ENCODE data around the gene TOMM34.

Gene TOMM34

DNA sequence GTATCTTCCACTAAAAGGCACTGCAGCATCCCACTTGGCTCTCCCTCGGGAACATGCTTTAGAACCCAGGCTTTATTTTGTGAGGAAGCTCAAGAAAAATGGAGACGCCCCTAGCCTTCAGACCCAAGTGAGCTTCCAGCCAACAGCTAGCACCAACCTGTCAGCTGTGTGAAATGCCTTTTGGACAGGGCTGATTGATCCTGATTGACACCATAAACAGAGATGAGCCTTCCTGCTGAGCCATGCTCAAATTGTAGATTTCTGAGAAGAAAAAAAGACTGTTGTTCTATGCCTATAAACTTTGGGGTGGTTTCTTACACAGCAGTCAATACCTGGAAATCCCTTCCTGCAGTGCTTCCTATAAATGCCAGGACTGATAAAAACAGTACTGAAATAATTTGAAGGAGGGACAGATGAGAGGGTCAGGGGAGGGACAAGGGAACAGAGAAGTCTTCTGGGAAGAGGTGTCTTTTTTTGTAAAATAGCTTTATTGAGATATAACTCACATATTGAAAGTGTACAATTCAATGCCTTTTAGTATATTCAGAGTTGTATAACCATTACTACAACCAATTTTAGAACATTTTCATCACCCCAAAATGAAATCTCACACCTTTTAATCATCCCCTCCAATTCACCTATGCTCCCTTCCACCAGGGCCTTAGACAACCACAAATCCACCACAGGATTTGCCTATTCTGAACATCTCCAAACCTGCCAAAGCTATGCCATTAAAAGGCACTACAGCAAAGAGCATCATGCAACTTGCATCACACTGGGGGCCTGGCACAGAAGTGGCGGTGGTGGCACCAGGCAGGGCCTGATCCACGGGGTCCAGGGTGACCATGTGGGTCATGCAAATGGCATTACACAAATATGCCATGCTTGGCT lies 3.4 kb upstream of the TOMM34 start:
- no peak for DNase-seq (ENCODE audit: low spot score)

DNA sequence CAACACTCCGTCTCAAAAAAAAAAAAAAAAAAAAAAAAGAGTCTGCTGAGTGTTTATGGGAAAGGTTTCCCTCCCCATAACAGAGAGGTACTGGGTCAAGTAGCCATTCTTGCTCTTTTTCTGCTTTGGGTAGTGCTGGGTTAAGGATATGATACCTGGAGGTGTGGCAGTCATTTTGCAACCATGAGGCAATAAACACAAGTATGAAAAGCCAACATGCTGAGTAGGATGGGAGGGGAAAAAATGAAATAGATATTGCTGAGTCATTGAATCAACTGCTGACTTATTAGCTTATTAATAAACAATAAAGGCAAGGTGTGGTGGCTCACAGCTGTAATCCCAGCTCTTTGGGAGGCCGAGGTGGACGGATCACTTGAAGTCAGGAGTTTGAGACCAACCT lies 2.3 kb upstream of the TOMM34 start:
- DNase-seq (ENCODE audit: low spot score) = no peak

DNA sequence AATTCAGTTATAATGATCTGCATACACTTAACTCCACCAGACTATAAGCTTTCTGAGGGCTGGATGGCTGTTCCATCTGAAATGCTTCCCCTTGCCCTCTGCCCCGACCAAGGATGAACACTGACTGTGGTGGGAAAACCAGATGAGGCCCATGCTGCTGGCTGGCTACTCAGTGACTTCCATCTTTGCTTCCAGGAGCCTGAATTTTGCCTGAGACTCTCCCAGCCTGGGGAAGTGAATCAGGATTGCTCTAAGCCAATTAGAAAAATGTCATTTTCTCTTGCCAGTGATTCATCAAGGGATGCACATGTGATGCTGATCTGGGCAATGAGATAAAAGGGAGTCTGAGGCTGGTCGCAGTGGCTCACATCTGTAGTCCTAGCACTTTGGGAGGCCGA lies 1.7 kb upstream of the TOMM34 start:
- peak; percentile 77 for DNase-seq (ENCODE audit: low spot score)

DNA sequence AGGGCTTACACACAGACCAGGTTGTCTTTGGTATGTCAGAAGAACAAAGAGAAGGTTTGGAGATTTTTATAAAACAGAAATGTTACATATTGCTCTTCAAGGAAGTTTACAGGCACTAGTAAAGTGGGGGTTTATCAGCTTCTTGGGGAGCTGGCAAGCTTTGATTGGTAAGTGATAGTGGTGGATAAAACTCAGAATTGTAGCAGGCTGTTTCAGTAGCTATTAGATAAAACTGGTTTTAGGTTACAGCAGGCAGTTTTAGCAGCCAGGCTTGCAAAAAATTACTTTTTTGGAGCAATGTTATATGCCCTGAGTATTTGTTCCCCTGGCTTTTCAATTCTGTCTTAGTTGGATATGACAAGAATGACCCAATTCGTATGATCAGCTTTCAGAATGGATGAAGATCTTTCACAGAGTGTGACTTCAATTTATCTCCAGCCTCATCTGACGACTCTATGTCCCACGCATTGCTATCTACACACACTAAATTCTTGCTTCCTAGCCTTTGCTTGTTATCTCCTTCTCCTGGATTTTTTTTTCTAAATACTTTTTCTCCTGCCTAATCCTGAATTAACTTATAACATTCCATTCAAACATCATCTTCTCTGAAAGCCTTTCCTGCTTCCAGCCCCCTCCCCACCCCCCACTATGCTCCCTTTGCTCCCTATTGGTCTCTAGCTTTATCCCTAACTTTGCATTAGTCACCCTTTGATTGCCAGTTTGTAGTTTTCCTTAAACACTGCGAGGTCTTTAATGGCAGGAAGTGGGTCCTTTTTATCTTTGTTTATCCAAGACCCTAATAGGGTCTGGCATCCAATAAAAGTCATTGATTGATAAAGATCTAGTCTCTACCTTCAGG lies 1.0 kb upstream of the TOMM34 start:
- DNase-seq (ENCODE audit: low spot score) = no peak

DNA sequence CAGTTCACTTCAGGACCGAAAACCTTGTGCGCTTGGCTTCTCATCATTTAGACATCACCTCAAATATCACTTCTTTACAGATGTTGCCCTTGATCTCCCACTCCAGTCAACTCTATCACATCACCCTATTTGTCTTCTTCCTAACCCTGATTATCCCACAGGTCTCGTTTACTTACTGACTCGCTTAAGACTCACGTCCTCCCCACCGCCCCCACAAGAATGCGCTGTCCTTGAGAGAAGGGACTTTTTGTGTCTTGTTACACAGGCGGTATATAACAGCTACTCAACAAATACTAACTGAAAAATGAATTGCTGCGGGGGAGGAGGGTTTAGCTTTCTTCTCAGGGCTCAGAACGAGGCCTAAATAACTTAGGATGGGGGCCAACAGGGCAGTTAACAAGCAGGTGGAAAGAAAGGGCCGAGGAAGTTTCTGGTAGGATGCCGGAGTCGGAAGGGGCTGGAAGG lies 527 bp downstream of the TOMM34 start:
- DNase-seq (ENCODE audit: low spot score) = peak; percentile 77

DNA sequence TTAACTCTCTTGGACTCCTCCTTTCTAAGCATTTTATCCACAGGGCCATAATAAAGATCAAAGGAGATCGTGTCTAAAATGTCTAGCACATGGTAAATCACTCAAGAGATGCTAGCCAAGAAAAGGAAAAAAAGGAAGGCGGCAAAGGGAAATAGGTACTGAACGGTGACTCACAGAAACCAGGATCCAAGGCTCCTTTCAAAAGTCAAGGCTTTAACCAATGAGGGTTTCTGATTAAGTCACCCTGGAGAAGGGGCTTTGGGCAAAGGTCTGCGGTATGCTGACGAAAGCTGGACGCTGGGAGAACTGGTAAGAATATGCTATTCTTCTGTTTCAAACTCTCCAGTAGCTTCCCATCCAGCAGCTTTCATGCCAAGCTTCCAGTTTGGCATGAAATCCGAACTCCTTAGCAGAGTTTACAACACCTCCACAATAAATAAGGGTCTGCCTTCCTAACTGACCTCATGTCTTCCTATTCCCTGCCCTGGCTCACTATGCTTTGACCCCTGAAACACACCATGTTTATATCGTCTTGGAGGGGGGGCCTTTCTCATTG lies 1.0 kb downstream of the TOMM34 start:
- DNase-seq (ENCODE audit: low spot score) = no peak

DNA sequence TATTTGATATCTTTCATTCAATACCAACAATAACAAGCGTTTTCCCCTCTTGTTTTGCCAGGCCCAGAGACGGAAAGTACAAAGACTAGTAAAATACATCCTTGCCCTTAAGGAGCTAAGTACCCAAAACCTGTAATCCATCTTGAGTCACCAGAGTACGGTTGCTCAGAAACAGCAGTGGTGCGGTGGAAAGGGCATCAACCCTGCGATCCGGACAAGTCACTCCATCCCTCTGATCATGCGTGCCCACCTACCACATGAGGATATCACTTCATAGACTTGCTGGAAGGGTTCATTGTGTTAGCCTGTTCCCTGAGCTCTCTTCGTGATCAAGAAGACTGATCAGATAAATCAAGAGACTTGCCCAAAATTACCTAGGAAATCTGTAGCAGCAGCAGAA lies 1.9 kb downstream of the TOMM34 start:
- DNase-seq (ENCODE audit: low spot score) = no peak

DNA sequence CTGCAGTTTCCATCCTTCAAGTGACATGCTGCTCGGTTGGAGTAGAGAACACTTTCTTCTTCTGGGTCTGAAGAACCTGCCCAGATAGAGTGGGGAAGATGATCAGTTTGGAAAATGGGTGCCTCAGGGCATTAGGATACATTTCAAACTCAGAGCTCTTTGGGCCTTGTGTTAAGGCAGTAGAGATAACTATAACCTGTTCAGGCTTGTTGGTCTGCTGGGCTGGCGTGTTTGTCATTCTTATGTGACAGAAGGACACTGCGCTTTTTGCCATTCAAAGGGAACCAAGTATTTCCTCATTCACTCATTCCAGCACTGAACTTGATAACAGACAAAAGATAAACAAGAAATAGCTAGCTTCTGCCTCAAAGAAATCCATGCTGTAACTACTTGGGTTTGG lies 3.8 kb downstream of the TOMM34 start:
- no peak for DNase-seq (ENCODE audit: low spot score)

DNA sequence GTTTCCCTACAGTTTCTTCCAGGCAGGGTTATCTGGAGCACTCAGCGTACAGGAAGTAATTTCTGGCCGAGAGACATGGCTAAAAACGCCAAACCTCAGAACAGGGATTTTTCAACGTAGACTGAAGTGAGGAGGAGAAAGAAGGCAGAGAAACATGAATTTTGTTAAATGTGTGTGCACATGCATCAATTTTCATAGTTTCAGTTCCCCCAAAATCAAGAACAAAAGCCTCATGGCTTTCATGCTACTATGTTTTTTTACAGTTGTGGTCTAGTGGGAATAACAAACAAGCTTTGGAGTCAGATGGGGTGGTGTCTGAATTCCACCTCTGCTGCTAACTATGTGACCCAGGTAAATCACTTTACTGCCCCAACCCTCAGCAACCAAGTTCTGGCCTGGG lies 4.9 kb downstream of the TOMM34 start:
- DNase-seq (ENCODE audit: low spot score) = no peak

DNA sequence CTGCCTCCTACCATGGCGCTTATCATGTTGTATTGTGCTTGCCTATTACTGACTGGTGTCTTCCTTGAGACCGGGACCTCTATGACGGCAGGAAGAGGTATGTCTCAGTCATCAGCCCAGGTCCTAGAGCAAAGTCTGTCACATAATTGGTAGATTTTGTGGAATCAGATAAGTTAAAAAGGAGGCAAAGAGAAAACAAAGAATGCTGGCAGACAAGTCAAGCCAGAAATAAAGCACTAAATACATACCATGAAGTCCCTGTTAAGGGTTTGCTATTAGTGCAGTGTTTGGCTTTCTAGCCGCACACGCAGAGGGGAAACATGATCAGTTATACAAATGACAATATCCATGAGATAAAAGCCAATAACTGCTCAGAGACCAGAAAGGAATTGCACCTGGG lies 6.0 kb downstream of the TOMM34 start:
- DNase-seq (ENCODE audit: low spot score) = no peak

DNA sequence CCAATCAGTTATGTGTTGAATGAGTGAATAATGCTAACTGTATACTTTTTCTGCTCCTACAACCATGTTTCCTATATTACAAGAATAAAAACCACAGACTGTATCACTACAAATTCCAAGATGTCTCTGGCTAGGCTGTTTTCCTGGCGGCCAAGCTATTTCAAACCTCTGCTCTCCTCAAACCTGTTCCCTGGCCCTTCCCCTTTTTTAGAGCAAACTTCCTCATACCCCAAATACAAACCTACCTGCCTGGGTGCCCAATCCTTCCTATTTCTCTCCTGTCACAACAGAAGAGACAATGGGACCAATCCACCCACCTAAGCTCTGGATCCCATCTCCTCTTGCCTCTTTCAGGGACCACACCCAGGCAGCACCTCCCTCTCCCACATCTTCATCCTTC lies 7.5 kb downstream of the TOMM34 start:
- DNase-seq (ENCODE audit: low spot score) = no peak

DNA sequence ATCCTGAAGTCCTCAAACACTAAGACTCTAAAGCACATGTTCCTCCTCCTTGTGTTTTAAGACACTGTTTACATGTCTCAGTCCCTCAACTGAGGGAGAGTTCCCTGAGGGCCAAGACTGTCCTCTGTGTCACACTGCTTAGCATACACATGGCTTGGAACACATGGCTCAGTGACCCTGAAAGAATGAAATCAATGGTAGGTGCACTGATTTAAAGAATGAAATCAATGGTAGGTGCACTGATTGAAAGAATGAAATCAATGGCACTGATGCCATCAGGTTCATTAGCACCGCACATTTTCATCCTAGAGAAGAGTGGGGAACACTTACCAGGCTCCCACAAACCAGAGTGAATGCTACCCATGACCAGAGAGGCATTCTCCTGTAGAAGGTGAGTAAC lies 9.8 kb downstream of the TOMM34 start:
- no peak for DNase-seq (ENCODE audit: low spot score)

DNA sequence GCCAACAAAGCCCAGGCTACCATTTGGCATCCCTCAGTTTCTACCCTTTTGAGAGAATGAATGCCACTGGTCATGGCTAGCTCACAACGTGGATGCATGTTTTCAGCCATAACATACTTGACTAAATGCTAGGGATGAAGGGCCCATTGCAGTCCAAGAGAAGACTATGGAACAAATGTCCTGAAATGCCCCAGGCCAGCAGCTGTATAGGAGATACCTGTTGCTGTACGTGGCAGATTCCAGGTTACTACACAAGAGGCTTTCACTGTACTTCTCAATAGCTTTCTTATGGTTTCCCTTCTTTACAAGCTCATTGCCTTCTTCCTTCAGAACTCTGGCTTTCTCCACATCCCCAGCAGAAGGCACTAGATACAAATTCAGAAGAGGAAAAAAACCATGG lies 11.7 kb downstream of the TOMM34 start:
- DNase-seq (ENCODE audit: low spot score) = no peak

DNA sequence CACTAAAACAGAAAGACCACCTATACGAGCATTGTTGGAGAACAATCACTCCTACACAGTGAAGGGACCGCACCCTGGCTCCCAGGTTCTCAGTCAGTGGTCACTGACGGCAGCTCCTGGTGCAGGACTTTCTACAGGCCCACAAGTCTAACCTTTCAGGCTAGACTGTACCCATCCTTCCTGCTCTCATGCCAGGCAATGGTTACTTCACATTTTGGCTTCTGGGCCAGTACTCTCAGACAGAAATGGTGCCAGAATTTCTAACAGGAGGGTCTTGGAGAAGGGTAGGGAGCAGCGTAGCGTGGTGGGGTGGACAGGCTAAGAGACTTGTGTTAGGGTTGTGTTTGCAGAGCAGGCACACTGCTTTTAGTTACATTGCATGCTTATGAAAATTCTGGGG lies 12.1 kb downstream of the TOMM34 start:
- no peak for DNase-seq (ENCODE audit: low spot score)

DNA sequence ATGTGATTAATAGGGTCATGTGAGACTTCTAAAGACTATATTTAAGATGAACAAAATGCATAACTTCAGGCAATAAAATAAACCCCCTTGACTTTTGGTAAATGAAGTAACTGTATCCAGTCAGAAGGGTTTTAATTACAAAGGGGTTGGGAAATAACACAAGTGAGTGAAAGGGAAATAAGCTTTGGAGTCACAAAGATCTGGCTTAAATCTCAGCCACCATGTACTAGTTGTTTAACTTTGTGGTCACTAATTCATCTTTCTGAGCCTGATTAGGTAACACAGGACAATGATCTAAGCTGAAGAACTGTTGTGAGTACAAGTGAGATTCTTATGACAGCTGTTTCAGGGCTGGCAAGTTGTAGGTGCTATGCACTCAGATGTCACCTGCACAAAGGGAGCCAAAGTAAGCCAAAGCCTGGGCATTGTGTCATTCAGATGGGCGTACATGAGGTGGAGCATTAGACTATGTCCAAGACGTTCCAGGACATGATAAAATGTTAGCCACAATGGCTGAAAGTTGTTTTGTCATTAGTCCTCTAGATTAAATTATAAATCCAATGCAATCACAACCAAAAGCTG lies 13.8 kb downstream of the TOMM34 start:
- no peak for DNase-seq (ENCODE audit: low spot score)

DNA sequence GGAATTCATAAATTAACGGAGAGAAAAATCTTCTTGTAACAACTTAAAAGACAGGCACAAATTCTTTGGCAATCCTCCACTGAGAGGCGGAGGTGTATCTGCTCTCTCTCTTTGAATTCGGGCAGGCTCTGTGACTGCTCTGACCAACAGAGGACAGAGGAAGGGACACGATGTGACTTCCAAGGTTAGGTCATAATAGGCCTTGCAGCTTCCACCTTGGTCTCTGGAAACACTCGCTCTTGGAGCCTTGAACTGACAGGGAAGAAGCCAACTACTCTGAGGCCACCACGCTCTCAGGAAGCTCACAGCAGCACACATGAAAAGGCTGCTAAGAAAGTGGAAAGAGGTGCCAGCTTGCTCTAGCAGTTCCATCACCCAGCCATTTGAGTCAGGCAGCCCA lies 14.9 kb downstream of the TOMM34 start:
- no peak for DNase-seq (ENCODE audit: low spot score)

DNA sequence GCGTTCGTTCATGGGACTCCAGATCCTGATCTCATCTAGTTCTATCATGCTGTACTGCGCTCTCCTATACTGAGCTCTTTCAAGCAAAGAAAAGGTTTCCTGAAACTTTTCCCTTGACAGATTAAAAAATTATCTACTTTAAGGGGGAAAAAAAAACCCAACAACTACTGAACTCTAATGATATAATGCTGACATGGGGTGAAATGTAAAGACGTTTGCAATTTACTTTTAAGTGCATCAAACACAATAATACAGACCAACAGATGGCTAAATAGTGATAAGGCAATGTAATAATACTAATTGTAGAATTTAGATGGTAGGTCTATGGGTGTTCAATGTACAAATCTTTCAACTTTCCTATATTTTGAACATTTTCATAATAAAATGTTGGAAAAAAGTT lies 16.4 kb downstream of the TOMM34 start:
- DNase-seq (ENCODE audit: low spot score) = no peak

DNA sequence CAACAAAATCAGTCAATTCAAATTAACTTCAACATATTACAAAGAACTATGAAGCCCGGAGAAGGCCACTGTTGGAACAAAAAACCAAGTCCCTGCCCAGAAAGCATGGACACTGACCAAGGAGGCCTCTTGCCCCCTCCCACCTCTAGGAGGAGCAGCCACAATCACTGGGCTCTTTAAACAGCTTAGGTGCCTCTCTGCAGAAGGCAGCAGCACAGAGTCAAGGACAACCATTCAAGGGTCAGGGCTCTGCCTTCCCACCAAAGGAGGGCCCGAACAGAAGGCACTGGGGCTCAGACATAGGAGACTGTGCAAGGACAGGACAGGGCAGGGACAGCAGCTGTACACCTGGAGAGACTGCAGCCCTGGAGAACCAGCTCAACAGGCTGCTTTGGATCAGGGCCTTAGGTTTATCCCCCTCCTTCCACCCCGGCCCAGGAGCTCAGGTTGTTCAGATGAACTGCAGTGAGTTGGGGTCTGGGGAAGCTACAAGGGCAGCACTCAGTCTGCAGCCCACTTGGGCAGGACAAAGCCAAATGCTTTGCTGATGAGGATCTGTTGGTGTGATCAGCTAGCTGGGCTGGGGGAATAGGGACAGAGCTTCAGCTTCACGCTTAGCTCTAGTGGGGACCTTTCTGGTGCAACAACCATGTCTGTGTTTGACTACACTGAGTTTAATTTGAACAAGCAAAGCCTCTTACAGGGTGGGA lies 17.8 kb downstream of the TOMM34 start:
- no peak for DNase-seq (ENCODE audit: low spot score)

DNA sequence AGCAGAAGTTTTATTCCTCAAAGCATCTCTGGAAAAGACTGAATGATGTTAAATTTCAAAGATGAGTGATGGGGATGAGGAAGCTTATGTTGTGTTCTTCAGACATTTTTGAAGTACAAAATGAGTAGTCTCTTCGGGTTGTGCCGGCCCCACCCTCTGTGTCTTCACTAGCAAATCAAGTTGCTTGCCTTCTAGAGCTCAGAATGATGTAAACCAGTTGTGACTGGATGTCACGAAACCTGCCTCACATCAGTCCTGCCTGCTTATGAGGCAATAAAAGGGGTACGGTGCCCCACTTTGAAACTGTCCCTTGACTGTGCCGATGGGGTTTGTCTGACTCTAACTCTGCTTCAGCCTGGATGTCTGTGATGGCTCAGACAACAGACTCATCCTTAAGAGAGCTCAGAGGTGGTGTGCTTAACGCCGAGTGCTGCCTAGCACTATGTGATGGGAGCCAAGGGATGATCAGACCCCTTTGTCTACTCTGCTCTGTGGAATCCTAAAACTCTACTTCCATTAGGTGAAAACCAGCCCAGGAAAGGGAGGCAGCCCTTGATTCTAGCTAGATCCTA lies 19.0 kb downstream of the TOMM34 start:
- DNase-seq (ENCODE audit: low spot score) = no peak

DNA sequence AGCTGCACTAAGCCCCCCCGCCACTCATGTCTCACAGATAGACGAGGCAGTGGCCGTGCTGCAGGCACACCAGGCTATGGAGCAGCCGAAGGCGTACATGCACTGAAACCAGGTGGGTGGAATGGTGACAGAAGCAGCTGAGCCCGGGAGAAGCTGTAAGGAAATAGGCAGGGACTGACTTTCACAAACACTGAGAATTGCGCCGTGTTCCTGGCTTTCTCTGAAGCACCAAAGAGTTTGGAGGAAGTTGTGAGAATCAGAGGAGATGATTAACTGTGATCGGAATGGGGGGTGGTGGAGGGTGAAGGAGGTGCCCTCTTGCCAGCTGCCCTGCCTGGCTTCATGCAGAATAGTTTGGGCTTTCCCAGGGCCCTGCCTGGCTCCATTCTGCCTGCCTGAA lies 21.6 kb downstream of the TOMM34 start:
- no peak for DNase-seq (ENCODE audit: low spot score)

DNA sequence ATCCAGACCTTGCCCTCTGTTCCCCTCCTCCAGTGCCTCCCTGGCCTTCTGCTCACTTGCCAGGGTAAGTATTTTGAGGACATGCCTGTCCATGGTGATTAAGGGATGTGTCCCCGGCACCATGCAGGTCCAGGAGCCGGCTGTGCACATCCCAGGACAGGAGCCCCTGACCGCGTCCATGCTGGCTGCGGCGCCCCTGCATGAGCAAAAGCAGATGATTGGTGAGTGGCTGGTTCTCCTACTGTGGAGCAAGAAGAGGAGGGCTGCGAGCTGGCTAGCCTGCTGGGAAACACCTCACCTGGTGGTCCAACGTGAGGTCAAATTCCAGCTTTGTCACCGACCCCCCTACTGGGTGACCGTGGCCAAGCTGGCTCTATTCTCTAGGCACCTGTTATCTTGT lies 23.7 kb downstream of the TOMM34 start:
- DNase-seq (ENCODE audit: low spot score) = no peak

DNA sequence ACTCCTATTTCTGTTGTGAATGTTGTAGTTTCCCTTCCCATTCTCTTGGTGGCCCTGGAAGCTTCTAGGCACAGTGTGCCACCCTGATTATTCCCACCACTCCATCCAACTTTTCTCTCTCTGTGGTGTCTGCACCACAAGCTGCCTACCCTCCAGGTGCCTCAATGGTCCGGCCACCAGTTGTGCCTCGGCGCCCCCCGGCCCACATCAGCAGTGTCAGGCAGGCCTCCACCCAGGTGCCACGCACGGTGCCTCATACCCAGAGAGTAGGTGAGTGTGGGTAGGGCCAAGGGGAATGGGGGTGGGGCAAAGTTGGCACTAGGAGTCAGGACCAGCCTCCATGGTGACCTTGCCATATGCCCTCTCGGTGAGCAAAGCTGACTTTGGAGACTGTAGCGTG lies 27.3 kb downstream of the TOMM34 start:
- DNase-seq (ENCODE audit: low spot score) = no peak

Data from COLO829 (cell line).